HG03103 (cell line): Measurements from ENCODE around the gene CASZ1.

Experiments used
- ATAC-seq: cut with Tn5 transposase; IDR thresholded peaks from one replicate; pipeline ENCODE4 v1.9.1; 2021; ENCODE audit warnings: low read depth; ENCODE audit not compliant: unreplicated experiment

CASZ1 gene

DNA sequence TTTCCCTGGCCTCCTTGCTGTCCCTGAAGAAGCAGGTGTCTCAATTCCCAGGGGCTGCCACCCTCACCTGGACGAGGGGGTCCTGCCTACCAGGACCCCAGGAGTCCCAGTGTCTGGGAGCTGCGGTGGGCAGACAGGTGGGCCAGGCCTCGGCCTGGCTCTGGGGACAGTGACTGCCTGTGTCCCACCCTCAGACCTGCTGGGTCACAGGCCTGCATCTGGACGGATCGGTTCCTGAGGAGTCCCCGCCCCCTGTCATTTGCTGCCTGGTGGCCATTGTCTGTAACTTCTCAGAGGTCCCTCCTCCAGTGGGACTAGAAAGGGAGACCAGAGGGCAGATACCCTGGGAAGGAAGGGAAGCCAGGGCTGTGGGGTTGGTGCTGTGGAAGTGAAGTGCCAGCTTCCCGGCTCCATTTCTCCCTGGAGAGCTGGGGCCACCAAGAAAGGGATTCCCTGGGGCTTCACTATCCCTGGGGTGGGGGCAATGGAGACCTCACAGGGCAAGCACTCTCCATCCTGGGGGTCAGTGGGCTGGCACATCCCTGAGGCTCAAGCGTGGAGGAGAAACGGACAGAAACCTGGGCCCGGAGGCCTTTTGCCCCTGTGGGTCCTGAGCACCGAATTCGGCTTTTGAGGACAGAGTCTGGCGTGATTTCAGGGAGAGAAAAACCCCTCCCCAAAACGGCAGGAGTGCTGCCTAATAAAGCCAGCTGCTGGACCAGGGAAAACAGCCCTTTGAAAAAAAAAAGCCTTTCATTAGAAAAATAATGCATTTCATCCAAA is 164.4 kb downstream of the CASZ1 start:
- ATAC-seq, result no peak

DNA sequence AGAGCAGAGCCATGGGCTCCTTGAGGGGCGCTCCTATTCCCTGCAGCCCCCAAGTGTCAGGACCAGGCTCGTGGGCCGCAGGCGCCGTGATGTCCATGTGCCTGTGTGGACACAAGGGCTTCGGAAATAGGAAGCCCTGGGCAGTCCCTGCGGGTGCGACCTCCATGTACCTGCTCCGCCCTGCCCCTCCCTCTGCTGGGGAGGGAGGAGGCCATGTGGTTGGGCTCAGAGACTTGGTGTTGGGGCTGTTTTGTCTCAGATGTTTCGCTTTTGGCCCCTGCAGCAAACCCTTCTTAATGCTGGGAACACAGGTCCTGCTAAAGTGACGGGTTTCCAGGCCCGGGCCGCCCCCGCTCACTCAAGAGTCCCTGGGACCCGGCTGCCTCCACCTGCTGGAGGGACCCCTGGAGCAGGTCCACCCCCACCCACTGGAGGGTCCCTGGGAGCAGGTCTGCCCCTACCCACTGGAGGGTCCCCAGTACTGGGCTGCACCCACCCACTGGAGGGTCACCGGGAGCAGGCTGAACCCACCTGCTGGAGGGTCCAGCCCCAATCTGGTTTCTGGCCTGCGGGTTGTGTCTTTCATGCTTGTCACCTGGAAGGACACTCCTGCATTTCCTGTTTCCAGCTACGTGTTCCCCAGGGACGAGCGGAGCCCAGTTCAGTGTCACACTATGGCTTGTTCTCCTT is 165.2 kb downstream of the CASZ1 start:
- no peak for ATAC-seq

DNA sequence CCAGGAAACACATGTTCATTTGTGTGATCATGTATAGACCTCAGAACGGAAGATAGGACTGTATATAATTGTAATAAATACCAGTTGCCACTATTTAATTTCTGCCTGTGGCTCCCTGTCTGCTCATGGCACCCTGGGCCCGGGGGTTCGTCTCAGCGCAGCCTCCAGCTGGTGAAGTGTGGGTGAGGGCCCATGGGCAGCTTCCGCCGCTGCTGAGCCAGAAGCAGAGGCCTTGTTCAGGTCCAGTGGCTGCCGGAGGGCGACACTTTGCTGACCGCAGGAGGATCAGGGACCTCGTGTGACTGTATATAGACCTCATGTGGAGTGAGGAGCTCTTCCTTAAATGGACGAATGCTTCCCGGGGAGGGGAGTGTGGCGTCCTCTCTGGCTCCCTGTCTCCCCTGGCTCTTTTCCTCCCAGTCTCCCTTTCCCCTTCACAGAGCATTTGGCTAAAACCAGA is 165.8 kb downstream of the CASZ1 start:
- ATAC-seq, result no peak

DNA sequence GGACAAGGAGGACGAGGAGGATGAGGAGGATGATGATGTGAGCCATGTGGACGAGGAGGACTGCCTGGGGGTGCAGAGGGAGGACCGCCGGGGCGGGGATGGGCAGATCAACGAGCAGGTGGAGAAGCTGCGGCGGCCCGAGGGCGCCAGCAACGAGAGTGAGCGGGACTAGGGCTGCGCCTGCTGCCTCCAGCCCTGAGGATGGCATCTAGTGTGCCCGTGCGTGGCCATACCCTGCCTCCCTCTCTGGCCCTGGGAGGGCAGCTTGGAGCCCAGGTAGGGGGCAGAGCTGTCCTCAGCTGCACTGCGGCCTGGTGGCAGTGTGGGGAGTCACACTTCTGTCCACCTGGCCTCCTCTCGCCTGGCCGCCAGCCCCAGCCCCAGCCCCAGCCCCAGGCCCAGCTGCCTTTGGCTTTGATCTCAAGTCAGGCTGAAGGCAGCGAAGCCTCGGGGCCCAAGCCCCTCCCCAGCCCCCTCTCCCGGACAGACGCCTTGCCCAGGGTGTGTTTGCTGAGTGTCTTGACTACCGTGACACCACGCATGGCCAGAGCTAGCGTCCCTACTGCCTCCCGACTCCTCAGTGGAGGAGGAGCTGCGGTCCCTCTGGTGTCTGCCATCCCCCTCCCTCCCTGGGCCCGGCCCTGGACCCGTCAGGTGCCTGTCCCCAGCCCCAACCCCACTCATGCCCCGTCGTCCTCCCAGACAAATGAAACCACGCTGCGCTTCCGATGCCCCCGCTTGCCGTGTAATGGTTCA is 166.5 kb downstream of the CASZ1 start:
- no peak for ATAC-seq

DNA sequence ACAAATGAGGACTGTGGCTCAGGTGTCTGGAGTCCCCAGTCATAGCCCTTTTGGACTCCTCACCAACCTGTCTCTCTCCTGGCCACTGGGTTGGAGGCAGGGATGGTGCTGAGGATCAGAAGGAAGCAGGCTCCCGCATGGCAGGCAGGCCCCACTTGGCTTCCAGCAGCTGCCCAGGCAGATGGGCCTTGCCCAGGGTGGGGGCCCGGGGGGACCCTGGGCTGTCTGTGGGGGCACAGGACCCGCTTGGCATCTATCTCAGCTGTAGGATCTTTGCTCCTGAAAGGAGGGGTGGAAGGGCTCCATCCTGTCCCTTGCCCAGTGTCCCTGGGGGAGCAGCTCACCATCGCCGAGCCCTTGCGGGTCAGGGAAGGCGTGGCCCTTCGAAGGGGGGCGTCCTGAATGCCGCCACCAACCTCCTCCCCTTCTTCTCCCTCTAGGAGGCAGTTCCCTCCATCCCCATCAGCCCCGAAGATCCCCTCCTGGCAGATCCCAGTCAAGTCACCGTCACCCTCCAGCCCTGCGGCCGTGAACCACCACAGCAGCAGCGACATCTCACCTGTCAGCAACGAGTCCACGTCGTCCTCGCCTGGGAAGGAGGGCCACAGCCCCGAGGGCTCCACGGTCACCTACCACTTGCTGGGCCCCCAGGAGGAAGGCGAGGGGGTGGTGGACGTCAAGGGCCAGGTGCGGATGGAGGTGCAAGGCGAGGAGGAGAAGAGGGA is 167.2 kb downstream of the CASZ1 start:
- no peak for ATAC-seq

DNA sequence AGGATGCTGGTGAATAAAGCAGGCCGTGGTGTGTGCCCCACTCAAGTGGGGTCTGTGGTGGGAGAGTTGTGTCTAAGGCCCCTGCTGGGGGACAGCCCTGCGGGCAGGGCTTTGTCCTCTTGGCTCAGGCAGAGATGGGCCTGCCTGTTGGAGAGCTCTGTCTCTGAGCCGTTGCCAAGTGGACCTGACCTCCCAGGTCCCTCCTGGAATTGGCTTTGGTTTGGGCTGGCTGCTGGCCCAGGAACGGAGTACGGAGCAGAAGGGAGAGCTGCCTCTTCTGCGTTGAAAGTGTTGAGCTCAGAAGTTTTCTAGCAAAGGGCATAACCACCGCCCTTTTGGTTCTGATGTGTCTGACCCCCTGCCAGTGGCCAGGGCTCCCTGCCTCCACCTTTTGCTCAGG is 167.8 kb downstream of the CASZ1 start:
- ATAC-seq, result no peak

DNA sequence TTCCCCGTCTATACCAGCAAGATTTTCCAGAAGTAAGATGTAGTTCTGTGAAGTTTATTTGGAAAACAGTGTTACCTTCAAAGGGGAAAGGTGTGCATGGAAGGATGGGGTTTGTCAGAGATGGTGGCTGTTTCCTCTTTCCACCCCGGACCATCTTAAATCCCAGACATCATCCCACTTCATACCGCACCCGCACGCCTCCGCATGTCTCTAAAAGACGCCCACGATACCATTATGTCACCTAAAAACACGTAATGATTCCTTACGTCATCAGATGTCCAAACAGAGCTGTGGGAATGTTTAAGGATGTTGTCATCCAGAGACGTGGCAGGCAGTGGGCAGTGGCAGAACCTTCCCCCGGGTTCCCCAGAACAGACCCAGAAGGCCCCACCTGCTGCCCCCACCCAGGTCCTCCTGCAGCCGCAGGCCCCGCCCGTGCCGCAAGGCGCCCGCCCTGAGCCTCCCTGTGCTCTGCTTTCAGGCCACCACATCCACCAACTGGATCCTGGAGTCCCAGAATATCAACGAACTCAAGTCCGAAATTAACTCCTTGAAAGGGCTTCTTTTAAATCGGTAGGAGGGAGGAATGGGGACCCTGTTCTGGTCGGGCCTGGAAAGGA is 169.5 kb downstream of the CASZ1 start:
- no peak for ATAC-seq

DNA sequence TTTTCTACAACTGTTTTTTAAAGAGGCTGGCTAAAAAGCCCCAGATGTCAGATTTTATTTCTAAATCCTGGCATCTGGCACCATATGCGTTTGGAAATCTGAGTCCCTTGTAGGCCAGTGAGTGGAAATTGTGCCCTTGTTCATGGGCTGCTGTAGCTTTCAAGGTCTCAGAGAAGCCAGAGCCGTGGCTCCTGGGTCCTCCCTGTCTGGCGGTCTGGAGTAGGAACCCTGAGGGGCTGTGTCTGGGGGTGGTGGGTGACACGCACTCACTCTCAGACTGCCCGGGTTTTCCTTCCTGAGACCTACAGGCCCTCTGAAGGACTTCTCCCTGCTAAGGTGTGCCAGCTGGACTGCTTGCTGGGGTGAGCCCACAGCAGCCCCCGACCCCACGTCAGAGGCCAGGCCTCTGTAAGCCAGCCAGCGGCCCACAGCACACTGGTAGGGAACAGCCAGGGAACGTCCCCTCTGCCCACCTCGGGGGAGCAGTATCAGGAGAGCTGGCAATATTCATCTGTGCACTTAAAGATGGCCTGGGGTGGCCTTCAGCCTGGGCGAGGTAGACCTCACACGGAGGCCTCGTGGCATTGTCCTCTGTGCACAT is 170.2 kb downstream of the CASZ1 start:
- no peak for ATAC-seq

DNA sequence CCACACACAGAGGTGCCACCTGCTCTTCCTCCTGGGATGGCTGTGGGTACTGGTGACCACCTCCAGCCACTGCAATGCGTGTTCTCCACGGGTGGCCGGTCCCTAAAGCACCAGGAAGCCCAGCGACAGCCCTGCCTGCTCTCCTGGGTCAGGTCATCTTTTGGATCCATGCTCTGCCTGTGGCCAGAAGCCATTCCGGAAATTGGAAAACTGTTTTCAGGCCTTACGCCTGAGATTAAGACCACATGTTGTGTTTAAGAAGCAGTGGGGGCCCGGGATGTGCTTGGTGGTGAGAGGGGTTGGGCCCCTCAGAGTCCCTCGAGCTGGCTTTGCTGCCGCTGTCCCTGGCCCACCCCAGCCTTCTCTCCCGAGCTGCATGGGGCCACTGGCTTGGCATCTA is 170.9 kb downstream of the CASZ1 start:
- ATAC-seq, result no peak

DNA sequence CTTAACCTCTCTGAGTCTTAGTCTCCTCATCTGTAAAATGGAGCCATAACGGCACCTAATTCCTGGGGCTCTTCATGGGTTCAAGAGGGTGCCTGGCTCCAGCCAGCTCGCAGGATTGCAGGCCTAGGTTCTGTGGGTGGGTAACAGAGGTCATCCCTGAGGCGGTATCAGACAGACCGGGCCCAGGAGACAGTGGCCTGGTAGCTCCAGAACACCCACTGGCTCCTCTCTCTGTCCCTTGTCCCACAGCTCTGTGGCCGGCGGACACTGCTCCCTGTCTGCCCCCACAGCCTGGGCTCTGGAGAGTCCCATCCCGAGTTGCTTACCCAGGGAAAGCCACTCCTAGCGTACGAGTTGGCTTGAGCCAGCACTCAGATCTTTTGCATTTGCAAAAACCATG is 171.4 kb downstream of the CASZ1 start:
- no peak for ATAC-seq

DNA sequence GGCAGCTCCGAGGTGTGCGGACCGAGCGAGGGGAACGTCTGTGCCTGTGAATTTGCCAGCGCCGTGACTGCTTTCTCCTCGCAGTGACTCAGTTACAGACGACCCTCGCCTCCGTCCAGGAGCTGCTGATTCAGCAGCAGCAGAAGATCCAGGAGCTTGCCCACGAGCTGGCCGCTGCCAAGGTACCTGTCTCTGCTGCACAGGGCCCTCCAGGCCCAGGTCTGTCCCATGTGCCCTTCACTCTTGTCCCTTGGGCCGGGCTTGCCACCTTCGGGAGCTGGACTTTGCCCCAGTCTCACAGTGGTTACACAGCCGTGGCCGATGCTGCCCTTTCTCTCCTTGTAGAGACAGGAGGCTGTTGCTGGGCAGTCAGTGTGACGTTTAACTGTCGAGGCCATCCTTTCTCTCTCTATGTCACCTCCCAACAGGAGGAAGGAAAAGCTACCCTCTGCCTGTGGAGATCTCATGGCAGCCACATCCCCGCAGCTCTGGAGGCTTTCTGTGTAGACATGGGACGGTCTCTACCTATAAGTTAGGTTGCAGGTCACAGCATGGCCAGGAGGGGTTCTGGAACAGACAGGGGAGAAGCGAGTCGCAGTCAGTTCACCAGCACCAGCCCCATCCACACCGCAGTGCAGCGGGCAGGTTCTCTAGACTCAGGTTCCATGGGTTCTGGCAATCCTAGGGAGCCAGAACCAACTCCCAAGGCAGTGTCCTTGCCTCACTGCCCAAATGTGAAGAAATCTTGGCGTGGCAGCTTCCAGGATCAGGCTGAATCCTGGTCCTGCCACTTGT is 172.0 kb downstream of the CASZ1 start:
- ATAC-seq, result no peak

DNA sequence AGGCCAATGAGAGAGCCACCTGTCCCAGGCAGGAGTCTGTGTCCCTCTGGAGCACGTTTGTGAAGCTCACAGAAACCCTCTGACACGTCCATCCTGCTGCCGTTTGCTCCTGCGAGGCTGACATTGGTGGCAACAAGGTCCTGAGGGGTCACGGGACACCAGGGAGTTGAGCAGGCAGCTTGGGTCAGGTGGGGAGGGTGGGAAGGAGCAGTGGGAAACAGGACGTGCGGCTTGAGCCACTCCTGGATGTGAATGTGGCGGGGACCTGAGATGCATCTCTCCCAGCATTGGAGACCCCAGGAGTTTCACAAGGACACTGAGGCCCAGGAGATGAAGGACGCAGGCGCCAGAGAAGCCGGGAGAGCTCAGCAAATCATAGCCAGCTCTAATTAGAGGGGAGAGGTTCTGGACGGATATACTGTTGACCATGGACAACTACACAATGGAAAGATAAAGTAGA is 172.7 kb downstream of the CASZ1 start:
- ATAC-seq, result no peak

DNA sequence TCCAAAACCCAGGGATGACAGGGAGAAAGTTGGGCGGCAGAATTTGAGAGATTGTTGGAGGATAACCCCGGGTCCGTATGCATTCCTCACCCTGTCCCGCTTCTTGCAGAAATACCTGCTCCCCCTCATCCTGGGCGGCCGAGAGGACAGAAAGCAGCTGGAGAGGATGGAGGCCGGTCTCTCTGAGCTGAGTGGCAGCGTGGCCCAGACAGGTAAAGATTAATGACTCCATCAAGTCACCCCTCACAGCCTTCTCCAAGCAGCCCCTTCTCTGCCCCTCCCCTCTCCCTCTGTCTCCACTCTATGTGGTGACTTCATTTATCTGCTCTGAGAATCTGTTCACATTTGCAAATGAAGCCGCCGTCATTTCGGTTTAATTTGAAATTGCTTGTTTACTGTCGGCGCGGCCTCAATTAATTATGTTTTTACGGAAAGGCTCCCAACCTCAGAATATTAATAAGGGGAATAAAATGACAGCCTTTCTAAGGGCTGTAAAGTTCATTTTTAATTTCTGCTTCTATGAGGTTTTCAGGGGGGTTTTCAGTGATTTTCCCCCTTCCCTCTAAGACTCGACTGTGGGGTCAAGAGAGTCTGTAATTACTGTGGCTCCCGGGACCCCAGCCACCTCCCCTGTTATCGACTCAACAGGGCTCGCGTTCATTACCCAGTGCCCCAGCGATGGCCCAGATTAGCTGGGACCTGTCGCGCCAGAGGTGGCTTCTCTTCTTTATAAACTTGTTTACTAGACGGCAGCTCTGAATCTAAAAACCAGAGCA is 173.3 kb downstream of the CASZ1 start:
- ATAC-seq, result no peak

DNA sequence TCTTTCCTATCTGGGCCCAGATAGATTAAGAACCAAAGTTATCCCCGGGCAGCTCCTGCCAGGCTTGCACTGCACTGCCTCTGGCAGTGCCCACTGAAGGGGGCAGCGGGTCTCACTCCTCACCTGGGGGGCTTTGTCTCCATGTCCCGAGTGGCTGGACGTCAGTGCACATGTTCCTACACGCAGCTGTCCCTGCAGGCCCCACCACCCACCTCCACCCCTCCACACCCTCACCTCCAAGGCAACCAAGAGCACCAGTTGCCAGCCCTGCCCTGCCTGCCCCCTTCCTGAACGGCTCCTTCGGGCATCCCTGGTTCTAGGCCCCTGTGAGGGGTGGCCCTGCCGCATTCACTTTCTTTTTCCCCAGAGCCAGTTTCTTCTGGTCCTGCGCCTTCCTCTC is 174.5 kb downstream of the CASZ1 start:
- ATAC-seq, result no peak

DNA sequence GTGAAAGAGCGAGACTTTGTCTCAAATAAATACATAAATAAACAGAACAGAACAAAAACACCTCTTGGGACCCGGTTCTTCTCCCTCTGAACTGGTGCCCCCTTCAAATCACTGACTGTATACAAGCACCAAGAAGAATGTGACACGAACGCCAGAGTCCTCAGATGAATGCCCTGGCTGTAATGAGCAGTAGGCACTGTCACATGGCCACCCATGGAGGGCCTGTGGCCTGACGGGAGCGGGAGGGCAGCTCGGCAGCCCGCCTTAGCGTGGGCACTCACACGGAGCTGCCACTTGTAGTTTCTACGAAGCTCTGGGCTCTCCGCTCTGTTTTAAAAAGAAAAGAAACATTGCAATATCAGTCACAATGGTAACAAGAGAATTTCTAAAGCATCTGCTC is 175.7 kb downstream of the CASZ1 start:
- no peak for ATAC-seq

DNA sequence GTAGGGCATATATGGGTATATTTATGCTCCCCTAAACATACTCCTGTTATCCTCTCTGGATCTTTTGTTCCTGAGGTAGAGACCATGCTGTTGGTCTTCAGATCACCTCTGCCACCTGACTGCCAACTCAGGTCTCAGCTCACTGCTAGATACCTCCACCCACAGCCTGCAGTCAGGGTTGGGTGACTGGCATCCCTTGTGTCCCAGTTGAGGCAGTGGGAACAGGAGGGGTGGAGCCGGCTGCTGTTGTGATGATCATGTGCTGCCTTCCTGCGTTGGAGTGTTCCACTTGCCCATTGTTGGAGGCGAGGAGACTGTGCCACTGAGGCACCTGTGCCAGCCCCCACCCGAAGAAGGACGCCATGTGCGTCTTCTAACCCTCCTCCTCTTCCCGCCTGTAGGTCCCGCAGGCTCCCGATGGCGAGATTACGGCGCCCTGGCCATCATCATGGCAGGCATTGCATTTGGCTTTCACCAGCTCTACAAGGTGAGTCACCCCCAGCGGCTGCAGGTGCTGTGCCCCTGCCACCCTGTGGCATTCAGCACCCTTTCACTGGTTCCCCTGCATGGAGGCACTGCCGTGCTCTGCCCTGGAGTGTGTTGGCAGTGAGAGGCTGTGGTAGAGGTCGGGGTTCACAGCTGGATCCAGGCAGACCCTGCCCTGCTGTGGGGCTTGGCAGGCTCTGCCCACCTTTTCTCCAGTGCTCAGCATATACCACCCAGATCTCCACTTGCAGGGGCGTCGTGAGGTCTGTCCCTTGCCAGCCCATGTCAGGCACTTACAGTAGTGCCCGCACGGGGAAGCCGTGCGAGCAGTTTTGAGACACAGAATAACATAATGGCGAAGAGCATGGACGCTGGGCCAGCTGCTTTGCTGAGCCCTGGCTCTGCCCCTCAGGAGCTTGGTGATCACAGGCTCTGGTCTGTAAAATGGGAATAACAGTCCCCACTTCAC is 178.2 kb downstream of the CASZ1 start:
- no peak for ATAC-seq

DNA sequence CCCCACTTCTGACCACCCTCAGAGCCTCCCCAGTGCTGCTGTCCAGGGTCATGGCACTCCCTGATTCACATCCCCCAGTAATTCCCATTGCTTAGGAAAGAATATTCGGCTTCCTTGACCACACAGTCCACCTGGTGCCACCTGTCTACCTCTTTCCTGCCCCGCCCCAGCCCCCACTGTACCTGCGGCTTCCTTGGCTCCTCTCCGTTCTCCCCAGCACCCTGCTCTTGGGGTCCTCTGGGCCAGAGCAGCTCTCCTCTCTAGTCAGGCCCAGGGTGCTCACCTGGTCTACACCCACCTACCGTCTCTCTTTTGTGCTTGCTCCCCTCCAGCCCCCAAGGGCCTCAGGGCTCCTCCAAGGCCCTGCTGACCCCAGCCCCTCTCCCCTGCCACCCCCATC is 179.1 kb downstream of the CASZ1 start:
- no peak for ATAC-seq
